MM.1S (cell line): ENCODE measurements around the gene SLC48A1.

Source experiments
- DNase-seq: peaks from one replicate; pipeline ENCODE4 v3.0.0-alpha.2; 2015
- H2AFZ ChIP-seq: fragments of 300-600 bp; sonication (generic); 2 replicates; pipeline ENCODE4 v1.6.0; 2016; ENCODE audit warnings: antibody characterized with exemption, low read length
- H3F3A ChIP-seq: fragments of 300-600 bp; sonication (generic); 2 replicates; pipeline ENCODE4 v1.6.1; 2016; ENCODE audit warnings: mild to moderate bottlenecking, antibody characterized with exemption, low read length, moderate library complexity, mixed read lengths; ENCODE audit not compliant: insufficient read depth
- H3K27ac ChIP-seq: fragments of 300-600 bp; sonication (generic); 2 replicates; pipeline ENCODE4 v1.5.1; 2016; ENCODE audit warnings: mild to moderate bottlenecking, low read length
- H3K27me3 ChIP-seq: fragments of 300-600 bp; sonication (generic); replicated peaks from 2 replicates; pipeline ENCODE4 v1.6.0; 2016; ENCODE audit warnings: low read length; ENCODE audit not compliant: insufficient read depth
- H3K36me3 ChIP-seq: fragments of 300-600 bp; sonication (generic); replicated peaks from 2 replicates; pipeline ENCODE4 v1.6.1; 2016; ENCODE audit warnings: mild to moderate bottlenecking, low read length, mixed read lengths; ENCODE audit not compliant: insufficient read depth
- H3K4me1 ChIP-seq: fragments of 300-600 bp; sonication (generic); 2 replicates; pipeline ENCODE4 v1.6.1; 2016; ENCODE audit warnings: low read length, mixed read lengths
- H3K4me2 ChIP-seq: fragments of 300-600 bp; sonication (generic); 2 replicates; pipeline ENCODE4 v1.6.0; 2016; ENCODE audit warnings: low read depth, low read length
- H3K4me3 ChIP-seq: fragments of 300-600 bp; sonication (generic); 2 replicates; pipeline ENCODE4 v1.5.1; 2016; ENCODE audit warnings: low read length, mixed read lengths
- H3K79me2 ChIP-seq: fragments of 300-600 bp; sonication (generic); 2 replicates; pipeline ENCODE4 v1.6.1; 2016; ENCODE audit warnings: mixed run types, low read length, mixed read lengths
- H3K9ac ChIP-seq: fragments of 300-600 bp; sonication (generic); 2 replicates; pipeline ENCODE4 v1.6.1; 2016; ENCODE audit warnings: low read length, mixed read lengths
- H3K9me2 ChIP-seq: fragments of 300-600 bp; sonication (generic); replicated peaks from 2 replicates; pipeline ENCODE4 v1.6.1; 2016; ENCODE audit warnings: mild to moderate bottlenecking, low read length, mixed read lengths; ENCODE audit not compliant: insufficient read depth
- H3K9me3 ChIP-seq: fragments of 300-600 bp; sonication (generic); replicated peaks from 2 replicates; pipeline ENCODE4 v1.6.1; 2016; ENCODE audit warnings: mild to moderate bottlenecking, low read length, mixed read lengths; ENCODE audit not compliant: insufficient read depth
- H4K20me1 ChIP-seq: fragments of 300-600 bp; sonication (generic); 2 replicates; pipeline ENCODE4 v1.6.1; 2016; ENCODE audit warnings: mild to moderate bottlenecking, low read length, moderate library complexity, mixed read lengths; ENCODE audit not compliant: insufficient read depth
- CTCF ChIP-seq: fragments of 300-600 bp; sonication (generic); IDR thresholded peaks from 2 replicates; pipeline ENCODE4 v1.5.1; 2016; ENCODE audit warnings: antibody characterized with exemption, low read length, mixed read lengths
- EZH2 ChIP-seq: fragments of 300-600 bp; sonication (generic); optimal IDR thresholded peaks from 2 replicates; pipeline ENCODE3; 2017; ENCODE audit warnings: low read depth, mild to moderate bottlenecking, antibody characterized with exemption, low read length, mixed read lengths
- EZH2phosphoT487 ChIP-seq: fragments of 300-600 bp; sonication (generic); IDR thresholded peaks from 2 replicates; pipeline ENCODE4 v1.6.1; 2018; ENCODE audit warnings: antibody characterized with exemption, low read length

Gene SLC48A1

GRCh38 chr12:47772738-47773061 is 338 bp upstream of the SLC48A1 start:
- no peaks in the 10 kb centered on the region for H4K20me1 ChIP-seq
- H3K36me3 ChIP-seq = no peaks in the 10 kb centered on the region
- peak overlapping the region; percentile 67 for H3K4me2 ChIP-seq
- no peaks in the 10 kb centered on the region for H3K9me2 ChIP-seq
- peak overlapping the region; percentile 55; the same call in 1 of the 2 replicates for H3K9ac ChIP-seq
- no peak overlapping the region for H3K27ac ChIP-seq
- peak overlapping the region; percentile 81 for H2AFZ ChIP-seq
- peak overlapping the region; percentile 60; the same call in 1 of the 2 replicates for H3K4me3 ChIP-seq
- H3K27me3 ChIP-seq = no peaks in the 10 kb centered on the region
- no peaks in the 10 kb centered on the region for H3F3A ChIP-seq
- no peak for TF ChIP-seq EZH2
- TF ChIP-seq CTCF = no peak
- no peak for TF ChIP-seq EZH2phosphoT487
- peaks cover 32% of the 10 kb centered on the region for H3K4me1 ChIP-seq
- H3K9me3 ChIP-seq = no peaks in the 10 kb centered on the region
- no peak for DNase-seq
- peaks cover 33% of the 10 kb centered on the region for H3K79me2 ChIP-seq

DNA sequence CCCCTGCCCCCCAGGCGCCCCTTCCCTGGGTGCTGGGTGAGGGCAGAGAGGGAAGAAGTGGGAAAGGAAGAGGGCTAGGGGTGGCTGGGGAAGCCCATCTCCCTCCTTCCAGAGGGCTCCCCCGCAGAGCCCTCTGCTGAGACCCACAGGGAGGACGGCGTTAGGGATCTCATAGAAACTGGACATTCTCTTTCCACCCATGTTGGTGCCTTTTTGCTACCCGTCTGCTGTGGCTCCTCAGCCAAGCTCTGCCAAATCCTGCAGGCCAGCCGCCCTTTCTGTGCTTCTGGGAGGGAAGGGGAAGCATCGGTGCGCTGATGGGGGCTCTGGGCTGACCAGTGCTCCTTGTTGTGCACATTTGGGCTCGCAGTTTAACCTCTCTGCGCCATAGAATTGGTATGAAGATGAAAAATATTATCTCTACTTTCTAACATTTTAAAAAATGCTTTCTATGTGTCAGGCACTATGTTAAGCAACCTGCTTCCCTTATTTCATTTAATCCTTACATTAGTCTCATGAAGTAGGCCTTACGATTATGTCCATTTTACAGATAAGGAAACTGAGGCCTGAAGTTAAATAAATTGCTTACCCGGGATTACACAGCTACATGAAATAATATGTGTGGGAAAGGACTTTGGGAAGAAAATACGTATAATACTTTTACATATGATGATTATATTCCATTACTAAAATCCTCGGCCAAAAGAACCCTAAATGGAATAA is 981 bp downstream of the SLC48A1 start:
- H3K36me3 ChIP-seq = no peaks in the 10 kb centered on the region
- peaks cover 36% of the 10 kb centered on the region for H3K4me1 ChIP-seq
- H3K9ac ChIP-seq = peak overlapping the region; percentile 73; the same call in 1 of the 2 replicates
- H2AFZ ChIP-seq = peak overlapping the region; percentile 92
- peak overlapping the region; percentile 32; the same call in 1 of the 2 replicates for H3K27ac ChIP-seq
- H3K27me3 ChIP-seq = no peaks in the 10 kb centered on the region
- H3K9me3 ChIP-seq = no peaks in the 10 kb centered on the region
- H3F3A ChIP-seq = no peaks in the 10 kb centered on the region
- H3K9me2 ChIP-seq = no peaks in the 10 kb centered on the region
- peaks cover 33% of the 10 kb centered on the region for H3K79me2 ChIP-seq
- H4K20me1 ChIP-seq = no peaks in the 10 kb centered on the region
- no peak for TF ChIP-seq EZH2
- TF ChIP-seq CTCF = no peak; the same call in 1 of the 2 replicates
- TF ChIP-seq EZH2phosphoT487 = no peak
- H3K4me2 ChIP-seq = peak overlapping the region; percentile 99
- H3K4me3 ChIP-seq = peak overlapping the region; percentile 96
- no peak for DNase-seq

DNA sequence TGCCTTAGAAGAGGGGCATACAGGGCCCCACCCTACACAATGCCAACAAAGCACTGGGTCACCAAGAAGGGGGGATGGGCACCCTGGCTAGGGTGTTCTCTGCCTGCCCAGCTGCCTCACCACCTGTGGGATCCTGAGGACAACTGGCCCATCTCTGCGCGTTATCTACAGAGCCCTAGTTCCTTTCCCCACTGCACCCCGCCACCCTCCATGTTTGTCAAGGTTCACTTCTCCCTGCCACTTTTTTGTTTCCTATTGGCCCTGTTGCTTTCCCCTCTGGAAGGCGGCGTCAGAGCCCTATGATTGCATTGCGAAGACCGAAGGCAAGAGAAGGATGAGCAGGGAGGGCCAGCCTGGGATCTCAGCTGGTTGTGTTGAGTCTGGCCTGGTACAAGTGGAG is 1.6 kb downstream of the SLC48A1 start:
- Histone ChIP-seq H3K36me3 (no peaks in the 10 kb centered on the region), H3K4me1 (peaks cover 36% of the 10 kb centered on the region), H3K4me2 (peak overlapping the region; percentile 99; the same call in 1 of the 2 replicates), H4K20me1 (no peaks in the 10 kb centered on the region), H3K79me2 (peaks cover 33% of the 10 kb centered on the region), H3F3A (no peaks in the 10 kb centered on the region), H3K9me3 (no peaks in the 10 kb centered on the region), H3K27ac (no peak overlapping the region), H3K4me3 (no peak overlapping the region), H2AFZ (no peak overlapping the region), H3K9me2 (no peaks in the 10 kb centered on the region), H3K27me3 (no peaks in the 10 kb centered on the region), H3K9ac (no peak overlapping the region)
- no peak for DNase-seq
- TF ChIP-seq EZH2 = no peak
- TF ChIP-seq EZH2phosphoT487 = no peak
- TF ChIP-seq CTCF = no peak
